Activated CD4-positive, alpha-beta T cell treated with anti-CD3 and anti-CD28 coated beads, Interleukin-10, Interleukin-2, amounts not matched to agents 100 ng/mL and 50 ng/mL, durations not matched to agents 16 hours and 8 hours (primary cell): ENCODE data around the gene SLC1A6.
"Not testable (repeated sequence)": the region's sequence is repeated elsewhere in the genome, so short reads cannot be mapped to it uniquely, and the experiment has no call there.

Experiments
- DNase-seq: peaks from one replicate; pipeline ENCODE4 v3.0.0-alpha.2; 2020

Gene SLC1A6

GRCh38 chr19:14979476-14980255 lies at the start of gene SLC1A6:
SLC1A6 (minus strand) TSS chr19:14979864; CDS start chr19:14972910, 6,954 bp downstream.
- no peak for DNase-seq

GRCh38 chr19:15028490-15028889 lies 48.8 kb upstream of the SLC1A6 start:
- no peak for DNase-seq

GRCh38 chr19:15025217-15025616 lies 45.6 kb upstream of the SLC1A6 start:
- DNase-seq = peak; percentile 21

- no peak for DNase-seq
Measured at GRCh38 chr19:15022752-15023151, 43.1 kb upstream of the SLC1A6 start.

GRCh38 chr19:15021286-15022007 lies 41.8 kb upstream of the SLC1A6 start:
- no peak for DNase-seq

GRCh38 chr19:15018836-15019235 lies 39.2 kb upstream of the SLC1A6 start:
- not testable (repeated sequence) for DNase-seq

GRCh38 chr19:15015946-15016542 lies 36.4 kb upstream of the SLC1A6 start:
- no peak for DNase-seq

- no peak for DNase-seq
Measured at GRCh38 chr19:15014579-15014978, 34.9 kb upstream of the SLC1A6 start.

GRCh38 chr19:15010501-15011300 lies 31.0 kb upstream of the SLC1A6 start:
- no peak for DNase-seq

- no peak for DNase-seq
Measured at GRCh38 chr19:15008308-15008707, 28.6 kb upstream of the SLC1A6 start.

GRCh38 chr19:14997981-14998380 lies 18.3 kb upstream of the SLC1A6 start:
- DNase-seq = no peak

GRCh38 chr19:14992780-14993179 lies 13.1 kb upstream of the SLC1A6 start:
- DNase-seq = no peak

- no peak for DNase-seq
Measured at GRCh38 chr19:14985133-14985532, 5.5 kb upstream of the SLC1A6 start.

GRCh38 chr19:14978161-14978776 lies 1.4 kb downstream of the SLC1A6 start:
- no peak for DNase-seq

- no peak for DNase-seq
Measured at GRCh38 chr19:14977128-14977527, 2.5 kb downstream of the SLC1A6 start.

GRCh38 chr19:14974488-14974887 lies 5.2 kb downstream of the SLC1A6 start:
- DNase-seq = no peak

GRCh38 chr19:14972676-14973075 lies 7.0 kb downstream of the SLC1A6 start:
- no peak for DNase-seq

GRCh38 chr19:14971474-14971873 lies 8.2 kb downstream of the SLC1A6 start:
- DNase-seq = no peak

- no peak for DNase-seq
Measured at GRCh38 chr19:14968247-14968646, 11.4 kb downstream of the SLC1A6 start.

- DNase-seq = no peak
Measured at GRCh38 chr19:14961956-14962685, 17.5 kb downstream of the SLC1A6 start.

GRCh38 chr19:14959263-14959662 lies 20.4 kb downstream of the SLC1A6 start:
- no peak for DNase-seq

GRCh38 chr19:14957464-14957863 lies 22.2 kb downstream of the SLC1A6 start:
- no peak for DNase-seq
